Astrocyte of the cerebellum (primary cell): ENCODE results near the gene IPO4.

ENCODE experiments used
- DNase-seq: peaks from one replicate; pipeline ENCODE4 v3.0.0-alpha.2; 2011; ENCODE audit warnings: low read depth
- H3K4me3 ChIP-seq: 2 replicates; pipeline ENCODE4 v1.5.1; 2011; ENCODE audit warnings: mild to moderate bottlenecking, low read depth, low read length, moderate library complexity
- CTCF ChIP-seq: IDR thresholded peaks from 2 replicates; pipeline ENCODE4 v1.5.1; 2012; ENCODE audit warnings: low read length, low read depth, moderate library complexity, mild to moderate bottlenecking; ENCODE audit errors: missing control alignments
- in situ Hi-C: cut with HindIII; loops from 2 replicates; pipeline ENCODE4 v1.10.0; 2017; ENCODE audit warnings: low sequenced_read_pairs

IPO4 gene

GRCh38 chr14:24215495-24216344 lies 27.1 kb upstream of the IPO4 start, which contains the start of gene MDP1:
Gene MDP1 (minus strand): TSS chr14:24216066. CDS start chr14:24215955, 111 bp downstream.
- H3K4me3 ChIP-seq = peak within 1 kb of the TSS; percentile 88
- DNase-seq = peak; percentile 47
- peak; percentile 60 for TF ChIP-seq CTCF
- in situ Hi-C loops = no loop called here

GRCh38 chr14:24213866-24214662 lies 25.4 kb upstream of the IPO4 start:
- no peak for DNase-seq
- H3K4me3 ChIP-seq = peak overlapping the region; percentile 74
- no peak for TF ChIP-seq CTCF
- in situ Hi-C loops = no loop called here

DNA sequence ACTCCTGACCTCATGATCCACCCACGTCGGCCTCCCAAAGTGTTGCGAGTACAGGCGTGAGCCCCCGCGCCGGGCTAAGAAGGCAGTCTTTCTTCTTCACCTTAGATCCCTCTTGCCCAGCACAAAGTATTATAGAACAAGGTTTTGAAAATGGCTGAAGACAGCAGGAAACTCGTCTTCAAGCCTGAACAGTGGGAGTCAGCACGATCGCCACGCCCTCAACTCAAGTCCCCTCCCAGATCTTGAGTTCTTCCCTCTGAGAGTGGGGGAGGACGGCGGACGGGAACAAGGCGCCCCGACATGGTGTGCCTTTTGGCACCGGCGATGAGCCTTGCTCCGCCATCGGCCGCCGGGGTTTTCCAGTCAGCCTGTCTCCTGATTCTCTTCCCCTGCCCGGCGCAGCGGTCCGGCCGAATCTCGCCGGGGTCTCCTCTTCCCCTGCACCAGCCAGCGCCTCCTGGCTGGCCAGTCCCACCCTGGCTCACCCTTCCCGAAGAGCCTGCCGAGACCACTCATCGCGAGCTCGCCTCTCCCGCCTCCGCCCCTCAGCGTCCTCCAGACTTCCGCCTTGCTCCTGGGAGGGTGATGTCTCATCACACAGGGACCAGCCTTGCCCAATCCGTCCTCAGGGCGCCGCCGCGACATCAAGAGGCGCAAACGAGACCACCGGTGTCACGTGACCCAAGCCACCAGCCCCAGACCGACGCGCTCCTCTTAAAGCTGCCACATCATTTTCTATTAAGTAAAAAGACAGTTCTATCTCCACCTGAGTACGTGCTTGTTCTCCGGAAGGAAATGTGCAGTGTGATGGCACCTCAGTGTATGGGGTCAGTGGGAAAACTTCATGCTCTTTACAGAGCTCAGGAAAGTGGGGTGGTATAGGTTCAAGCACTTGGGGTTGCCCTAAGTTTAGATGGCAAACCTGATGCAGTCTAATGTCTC lies 24.6 kb upstream of the IPO4 start, which contains the start of gene CHMP4A:
Gene CHMP4A (minus strand): TSS at position 565 of the 942 bp plus-strand sequence. CDS start 49 bp downstream, at position 516.
- peak; percentile 25 for TF ChIP-seq CTCF
- peak; percentile 96 for DNase-seq
- in situ Hi-C loops = no loop called here

DNA sequence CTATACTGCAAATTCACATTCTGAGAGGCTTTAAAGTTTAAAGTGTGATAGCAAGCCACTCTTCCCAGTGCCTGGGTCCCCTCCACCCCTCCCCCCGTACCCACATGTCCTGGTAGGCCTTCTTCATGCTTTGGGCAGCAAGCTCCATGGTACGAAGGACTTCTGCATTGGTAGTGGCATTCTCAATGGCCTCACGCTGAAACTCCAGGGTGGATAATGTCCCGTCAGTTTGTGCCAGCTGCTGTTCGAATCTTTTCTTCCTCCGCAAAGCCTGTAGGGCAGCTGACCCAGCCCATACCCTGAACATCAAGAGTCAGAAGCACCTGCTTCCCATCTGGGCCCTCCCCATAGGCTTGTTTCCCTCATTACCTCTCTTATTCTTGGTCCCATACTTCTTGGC lies 22.7 kb upstream of the IPO4 start:
- in situ Hi-C loops = no loop called here
- H3K4me3 ChIP-seq = no peak overlapping the region
- no peak for TF ChIP-seq CTCF
- DNase-seq = no peak

More for the DNA sequence above, 24.6 kb upstream of the IPO4 start, which contains the start of gene CHMP4A:
- H3K4me3 ChIP-seq = peak within 1 kb of the TSS; percentile 74

GRCh38 chr14:24207625-24208024 lies 19.0 kb upstream of the IPO4 start:
- in situ Hi-C loops = loop anchor here (10.0 kb wide), 1 partner anchor 227 kb away; no protein-coding TSS in a partner anchor
- no peak for TF ChIP-seq CTCF
- DNase-seq = no peak
- no peak overlapping the region for H3K4me3 ChIP-seq

- in situ Hi-C loops = loop anchor here (10.0 kb wide), 1 partner anchor 228 kb away; no protein-coding TSS in a partner anchor
- no peak for DNase-seq
- no peak overlapping the region for H3K4me3 ChIP-seq
- TF ChIP-seq CTCF = no peak
Measured at GRCh38 chr14:24207104-24207551, 18.5 kb upstream of the IPO4 start.
